Measurements from ENCODE around the gene STX1B.
A peak's percentile ranks its signal among the peaks of the same experiment; 100 is the strongest.

GRCh38 chr16:30941600-30942425, 68.6 kb downstream of the STX1B start:
- TF ChIP-seq POLR2A (IDR thresholded peaks at IDR 0.05): no peak
- TF ChIP-seq CTCF (IDR thresholded peaks at IDR 0.05): peak; percentile 80 to 92 (median 90)
- no peak for TF ChIP-seq EP300 (IDR thresholded peaks at IDR 0.05)

Measured in tibial nerve (tissue), 4 donors.